Memory B cell (primary cell): ENCODE data around the gene GP1BB.
"Not testable (repeated sequence)": the region's sequence is repeated elsewhere in the genome, so short reads cannot be mapped to it uniquely, and the experiment has no call there.

Experiments
- ATAC-seq: fragments of 150-1000 bp; cut with Tn5 transposase; 2 replicates; pipeline ENCODE4 v1.10.0; 2021; ENCODE audit warnings: low read depth, mild to moderate bottlenecking, moderate library complexity
- DNase-seq, 2 donors: peaks; one replicate each; pipeline ENCODE4 v3.0.0; 2022; ENCODE audit warnings: low spot score in 2 of 2
- H3K27ac Mint-ChIP-seq: one replicate; pipeline ENCODE4 v1.8.0; 2022; ENCODE audit warnings: mild to moderate bottlenecking, moderate library complexity, mixed read lengths
- H3K27me3 Mint-ChIP-seq: one replicate; pipeline ENCODE4 v1.8.0; 2022; ENCODE audit warnings: mixed read lengths
- H3K36me3 Mint-ChIP-seq: one replicate; pipeline ENCODE4 v1.8.0; 2022; ENCODE audit warnings: mild to moderate bottlenecking, mixed read lengths
- H3K4me1 Mint-ChIP-seq: one replicate; pipeline ENCODE4 v1.8.0; 2022; ENCODE audit warnings: mixed read lengths
- H3K4me3 Mint-ChIP-seq: one replicate; pipeline ENCODE4 v1.8.0; 2022; ENCODE audit warnings: mild to moderate bottlenecking, moderate library complexity, mixed read lengths
- H3K9me3 Mint-ChIP-seq: one replicate; pipeline ENCODE4 v1.8.0; 2022; ENCODE audit warnings: mixed read lengths

GP1BB gene

GRCh38 chr22:19687561-19688300, 35.6 kb upstream of the GP1BB start:
- Mint-ChIP-seq H3K27ac (no peak overlapping the region), H3K9me3 (no peaks in the 10 kb centered on the region), H3K27me3 (peaks cover 2% of the 10 kb centered on the region), H3K4me1 (no peaks in the 10 kb centered on the region), H3K36me3 (no peaks in the 10 kb centered on the region), H3K4me3 (no peak overlapping the region)
- DNase-seq (no peak), ATAC-seq (no peak)

- no peak overlapping the region for H3K27ac Mint-ChIP-seq
- DNase-seq (no peak), ATAC-seq (no peak)
- H3K36me3 Mint-ChIP-seq = no peaks in the 10 kb centered on the region
- peaks cover 5% of the 10 kb centered on the region for H3K27me3 Mint-ChIP-seq
- no peak overlapping the region for H3K4me3 Mint-ChIP-seq
- no peaks in the 10 kb centered on the region for H3K4me1 Mint-ChIP-seq
- H3K9me3 Mint-ChIP-seq = no peaks in the 10 kb centered on the region
Observed at GRCh38 chr22:19688301-19689290, 34.7 kb upstream of the GP1BB start.

GRCh38 chr22:19689408-19689807, 33.9 kb upstream of the GP1BB start:
- Mint-ChIP-seq H3K36me3 (no peaks in the 10 kb centered on the region), H3K27me3 (peaks cover 5% of the 10 kb centered on the region), H3K4me3 (no peak overlapping the region), H3K9me3 (no peaks in the 10 kb centered on the region), H3K4me1 (no peaks in the 10 kb centered on the region), H3K27ac (no peak overlapping the region)
- no peak for ATAC-seq
- DNase-seq = no peak

GRCh38 chr22:19691007-19691720, 32.2 kb upstream of the GP1BB start:
- Mint-ChIP-seq H3K27ac (no peak overlapping the region), H3K9me3 (no peaks in the 10 kb centered on the region), H3K27me3 (peaks cover 5% of the 10 kb centered on the region), H3K36me3 (no peaks in the 10 kb centered on the region), H3K4me1 (no peaks in the 10 kb centered on the region), H3K4me3 (no peak overlapping the region)
- no peak for DNase-seq
- no peak for ATAC-seq

GRCh38 chr22:19691721-19692341, 31.5 kb upstream of the GP1BB start:
- H3K27me3 Mint-ChIP-seq = peaks cover 9% of the 10 kb centered on the region
- no peaks in the 10 kb centered on the region for H3K36me3 Mint-ChIP-seq
- H3K9me3 Mint-ChIP-seq = no peaks in the 10 kb centered on the region
- ATAC-seq (no peak), DNase-seq (no peak)
- H3K27ac Mint-ChIP-seq = no peak overlapping the region
- no peak overlapping the region for H3K4me3 Mint-ChIP-seq
- H3K4me1 Mint-ChIP-seq = no peaks in the 10 kb centered on the region

GRCh38 chr22:19693581-19693980, 29.8 kb upstream of the GP1BB start:
- Mint-ChIP-seq H3K4me1 (no peaks in the 10 kb centered on the region), H3K27me3 (peaks cover 9% of the 10 kb centered on the region), H3K4me3 (no peak overlapping the region), H3K9me3 (no peaks in the 10 kb centered on the region), H3K36me3 (no peaks in the 10 kb centered on the region), H3K27ac (no peak overlapping the region)
- no peak for DNase-seq
- no peak for ATAC-seq

- Mint-ChIP-seq H3K4me3 (no peak overlapping the region), H3K27ac (no peak overlapping the region), H3K4me1 (no peaks in the 10 kb centered on the region), H3K27me3 (peaks cover 9% of the 10 kb centered on the region), H3K9me3 (no peaks in the 10 kb centered on the region), H3K36me3 (no peaks in the 10 kb centered on the region)
- DNase-seq (no peak), ATAC-seq (no peak)
Observed at GRCh38 chr22:19693981-19694670, 29.2 kb upstream of the GP1BB start.

- no peak overlapping the region for H3K4me3 Mint-ChIP-seq
- no peak for DNase-seq
- no peak for ATAC-seq
- no peak overlapping the region for H3K27ac Mint-ChIP-seq
- peaks cover 9% of the 10 kb centered on the region for H3K27me3 Mint-ChIP-seq
- H3K4me1 Mint-ChIP-seq = no peaks in the 10 kb centered on the region
- H3K9me3 Mint-ChIP-seq = no peaks in the 10 kb centered on the region
- H3K36me3 Mint-ChIP-seq = no peaks in the 10 kb centered on the region
Observed at GRCh38 chr22:19694696-19695095, 28.6 kb upstream of the GP1BB start.

GRCh38 chr22:19696504-19697276, 26.6 kb upstream of the GP1BB start:
- ATAC-seq (no peak), DNase-seq (no peak)
- H3K27me3 Mint-ChIP-seq = peaks cover 10% of the 10 kb centered on the region
- no peaks in the 10 kb centered on the region for H3K36me3 Mint-ChIP-seq
- H3K9me3 Mint-ChIP-seq = no peaks in the 10 kb centered on the region
- H3K4me1 Mint-ChIP-seq = no peaks in the 10 kb centered on the region
- H3K4me3 Mint-ChIP-seq = no peak overlapping the region
- no peak overlapping the region for H3K27ac Mint-ChIP-seq

GRCh38 chr22:19697871-19698270, 25.5 kb upstream of the GP1BB start:
- H3K27ac Mint-ChIP-seq, ATAC-seq, H3K4me1 Mint-ChIP-seq, H3K4me3 Mint-ChIP-seq, H3K36me3 Mint-ChIP-seq, DNase-seq, H3K9me3 Mint-ChIP-seq: not testable (repeated sequence)
- peaks cover 11% of the 10 kb centered on the region for H3K27me3 Mint-ChIP-seq

- no peak for DNase-seq
- no peaks in the 10 kb centered on the region for H3K36me3 Mint-ChIP-seq
Observed at GRCh38 chr22:19700790-19701419, 22.4 kb upstream of the GP1BB start.

GRCh38 chr22:19701420-19702145, 21.8 kb upstream of the GP1BB start:
- no peaks in the 10 kb centered on the region for H3K4me1 Mint-ChIP-seq
- H3K27me3 Mint-ChIP-seq = peaks cover 4% of the 10 kb centered on the region
- no peaks in the 10 kb centered on the region for H3K9me3 Mint-ChIP-seq
- DNase-seq (no peak), ATAC-seq (no peak)
- H3K4me3 Mint-ChIP-seq = no peak overlapping the region
- no peak overlapping the region for H3K27ac Mint-ChIP-seq
- H3K36me3 Mint-ChIP-seq = no peaks in the 10 kb centered on the region

More at GRCh38 chr22:19700790-19701419, 22.4 kb upstream of the GP1BB start:
- Mint-ChIP-seq H3K27me3 (peaks cover 9% of the 10 kb centered on the region), H3K27ac (no peak overlapping the region), H3K4me1 (no peaks in the 10 kb centered on the region), H3K4me3 (no peak overlapping the region), H3K9me3 (no peaks in the 10 kb centered on the region)
- no peak for ATAC-seq
